ENCODE data around the gene AP5B1.
A peak's percentile ranks its signal among the peaks of the same experiment; 100 is the strongest.
"Not testable (repeated sequence)": the region's sequence is repeated elsewhere in the genome, so short reads cannot be mapped to it uniquely, and the experiment has no call there.

The AP5B1 gene

GRCh38 chr11:65767406-65767805 is 13.4 kb downstream of the AP5B1 start:
- no peak for DNase-seq (ENCODE audit: low spot score)

- DNase-seq (ENCODE audit: low spot score) = no peak
Observed at GRCh38 chr11:65766535-65766934, 14.2 kb downstream of the AP5B1 start.

GRCh38 chr11:65764434-65764833 is 16.3 kb downstream of the AP5B1 start:
- DNase-seq (ENCODE audit: low spot score) = no peak

GRCh38 chr11:65762816-65763215 is 18.0 kb downstream of the AP5B1 start:
- DNase-seq (ENCODE audit: low spot score) = not testable (repeated sequence)

GRCh38 chr11:65762169-65762568 is 18.6 kb downstream of the AP5B1 start:
- DNase-seq (ENCODE audit: low spot score) = not testable (repeated sequence)

GRCh38 chr11:65745049-65745448 is 35.7 kb downstream of the AP5B1 start:
- DNase-seq (ENCODE audit: low spot score) = no peak

GRCh38 chr11:65744699-65745042 is 36.1 kb downstream of the AP5B1 start:
- DNase-seq (ENCODE audit: low spot score) = no peak

- DNase-seq (ENCODE audit: low spot score) = peak; percentile 65
Observed at GRCh38 chr11:65744026-65744698, 36.6 kb downstream of the AP5B1 start.

- no peak for DNase-seq (ENCODE audit: low spot score)
Observed at GRCh38 chr11:65743681-65744025, 37.1 kb downstream of the AP5B1 start.

GRCh38 chr11:65742353-65742752 is 38.4 kb downstream of the AP5B1 start:
- no peak for DNase-seq (ENCODE audit: low spot score)

GRCh38 chr11:65741185-65741584 is 39.6 kb downstream of the AP5B1 start:
- no peak for DNase-seq (ENCODE audit: low spot score)

GRCh38 chr11:65739022-65739421 is 41.8 kb downstream of the AP5B1 start:
- DNase-seq (ENCODE audit: low spot score) = no peak

GRCh38 chr11:65736810-65737209 is 44.0 kb downstream of the AP5B1 start:
- DNase-seq (ENCODE audit: low spot score) = no peak

GRCh38 chr11:65735111-65735510 is 45.7 kb downstream of the AP5B1 start:
- DNase-seq (ENCODE audit: low spot score) = not testable (repeated sequence)

- no peak for DNase-seq (ENCODE audit: low spot score)
Observed at GRCh38 chr11:65730461-65730860, 50.3 kb downstream of the AP5B1 start.

GRCh38 chr11:65727865-65728264 is 52.9 kb downstream of the AP5B1 start:
- no peak for DNase-seq (ENCODE audit: low spot score)

GRCh38 chr11:65726660-65727059 is 54.1 kb downstream of the AP5B1 start:
- DNase-seq (ENCODE audit: low spot score) = no peak

Data from hepatic stellate cell (primary cell).